Activated CD8-positive, alpha-beta memory T cell treated with anti-CD3 and anti-CD28 coated beads, Interleukin-2, amount 10 ng/mL, durations not matched to agents 7 days and 5 days (primary cell): ENCODE data around the gene IRF5. TPM values are rescaled to one million over a fixed set of nuclear protein-coding genes. Genes with fewer than 3 reads are reported as not detected.
"Not testable (repeated sequence)": the region's sequence is repeated elsewhere in the genome, so short reads cannot be mapped to it uniquely, and the experiment has no call there.

ENCODE experiments used
- ATAC-seq: fragments of 150-1000 bp; cut with Tn5 transposase; one replicate; pipeline ENCODE4 v1.10.0; 2021; ENCODE audit warnings: moderate library complexity
- CTCF ChIA-PET: fragments of 350-600 bp; sonication (Branson Sonifier 250); formaldehyde crosslinking; loops from one replicate; lab custom pipeline; 2021; ENCODE audit warnings: antibody characterized with exemption; lab: Charles Lee
- DNase-seq: peaks from one replicate; pipeline ENCODE4 v3.0.0-alpha.2; 2020
- H3K27ac Mint-ChIP-seq: one replicate; pipeline ENCODE4 v1.8.0; 2021; ENCODE audit warnings: mild to moderate bottlenecking, mixed read lengths
- H3K27me3 Mint-ChIP-seq: one replicate; pipeline ENCODE4 v1.8.0; 2021; ENCODE audit warnings: mixed read lengths
- H3K36me3 Mint-ChIP-seq: one replicate; pipeline ENCODE4 v1.8.0; 2021; ENCODE audit warnings: mild to moderate bottlenecking, mixed read lengths
- H3K4me1 Mint-ChIP-seq: one replicate; pipeline ENCODE4 v1.8.0; 2021; ENCODE audit warnings: mixed read lengths
- H3K4me3 Mint-ChIP-seq: one replicate; pipeline ENCODE4 v1.8.0; 2021; ENCODE audit warnings: mild to moderate bottlenecking, moderate library complexity, mixed read lengths
- H3K9me3 Mint-ChIP-seq: one replicate; pipeline ENCODE4 v1.8.0; 2022; ENCODE audit warnings: low read depth, mixed read lengths
- total RNA-seq, 2 experiments: library from RNA; stranded (reverse); gene quantifications; one replicate each; pipeline ENCODE4 v1.2.3, GENCODE V29; 2021

Gene IRF5
- total RNA-seq, 2 experiments from 2014 or later = 16.5 to 17.7 TPM

- CTCF ChIA-PET = interaction anchor here (0.7 to 1.9 kb wide), 5 partner anchors 9 to 223 kb away, joined by 3 to 7 read pairs (median 3); no protein-coding TSS in a partner anchor
- ATAC-seq (peak; percentile 50), DNase-seq (peak; percentile 66)
- H3K27ac Mint-ChIP-seq = peak overlapping the region; percentile 86
- no peaks in the 10 kb centered on the region for H3K9me3 Mint-ChIP-seq
- peaks cover 15% of the 10 kb centered on the region for H3K27me3 Mint-ChIP-seq
- peaks cover 34% of the 10 kb centered on the region for H3K4me1 Mint-ChIP-seq
- peak overlapping the region; percentile 84 for H3K4me3 Mint-ChIP-seq
- H3K36me3 Mint-ChIP-seq = no peaks in the 10 kb centered on the region
Observed at GRCh38 chr7:128940494-128941322, 3.0 kb downstream of the IRF5 start.

DNA sequence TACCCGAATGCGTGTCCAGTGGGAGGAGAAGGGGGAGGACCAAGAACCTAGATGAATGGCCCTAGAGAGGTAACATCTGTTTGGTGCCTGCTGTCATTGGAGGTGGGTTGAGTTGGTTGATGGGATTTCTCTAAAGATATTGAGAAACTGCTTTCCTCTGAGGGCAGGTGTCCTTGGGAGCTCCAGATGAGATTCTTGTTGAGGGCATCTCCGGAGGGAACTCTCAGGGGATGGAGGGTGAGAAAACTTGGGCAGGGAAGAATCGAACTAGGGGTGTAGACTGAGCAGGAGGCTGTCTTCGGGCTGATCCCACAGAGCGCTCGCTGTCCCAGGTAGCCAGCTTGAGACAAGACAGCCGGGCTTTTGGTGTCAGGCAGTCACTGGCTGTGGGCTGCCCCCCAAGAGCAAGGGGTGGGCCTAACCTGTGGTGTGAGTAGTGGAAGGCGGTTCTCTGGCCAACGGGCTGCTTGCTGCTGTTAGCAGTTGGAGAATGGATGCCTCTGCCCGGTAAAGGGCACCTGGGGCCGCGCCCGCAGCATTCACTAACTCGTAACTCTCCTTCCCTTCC is 3.7 kb downstream of the IRF5 start:
- peaks cover 34% of the 10 kb centered on the region for H3K4me1 Mint-ChIP-seq
- CTCF ChIA-PET = interaction anchor here (0.7 to 1.1 kb wide), 3 partner anchors 8 to 222 kb away, joined by 3 read pairs; no protein-coding TSS in a partner anchor
- H3K27ac Mint-ChIP-seq = peak overlapping the region; percentile 86
- peaks cover 13% of the 10 kb centered on the region for H3K27me3 Mint-ChIP-seq
- no peaks in the 10 kb centered on the region for H3K36me3 Mint-ChIP-seq
- DNase-seq = no peak
- no peak for ATAC-seq
- H3K9me3 Mint-ChIP-seq = no peaks in the 10 kb centered on the region
- peak overlapping the region; percentile 84 for H3K4me3 Mint-ChIP-seq

DNA sequence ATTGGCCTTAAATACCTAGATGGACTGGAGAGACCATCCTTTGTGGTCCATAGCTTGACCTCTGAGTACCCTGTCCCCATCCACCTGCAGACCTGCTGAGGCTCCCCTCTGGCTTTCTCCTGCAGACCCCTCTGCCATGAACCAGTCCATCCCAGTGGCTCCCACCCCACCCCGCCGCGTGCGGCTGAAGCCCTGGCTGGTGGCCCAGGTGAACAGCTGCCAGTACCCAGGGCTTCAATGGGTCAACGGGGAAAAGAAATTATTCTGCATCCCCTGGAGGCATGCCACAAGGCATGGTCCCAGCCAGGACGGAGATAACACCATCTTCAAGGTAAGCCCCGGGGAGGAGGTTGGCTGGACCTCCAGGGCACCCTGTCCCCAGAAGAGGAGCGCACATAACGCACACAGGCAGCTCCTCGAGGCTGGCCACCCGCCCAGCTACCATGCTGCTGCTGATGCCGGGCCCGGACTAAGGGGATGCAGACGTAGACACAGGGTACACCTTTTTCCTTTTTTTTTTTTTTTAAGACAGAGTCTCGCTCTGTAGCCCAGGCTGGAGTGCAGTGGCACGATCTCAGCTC is 4.3 kb downstream of the IRF5 start:
- no peak overlapping the region for H3K27ac Mint-ChIP-seq
- H3K9me3 Mint-ChIP-seq = no peaks in the 10 kb centered on the region
- CTCF ChIA-PET = no interaction called here
- H3K27me3 Mint-ChIP-seq = peaks cover 9% of the 10 kb centered on the region
- ATAC-seq (no peak), DNase-seq (no peak)
- H3K36me3 Mint-ChIP-seq = no peaks in the 10 kb centered on the region
- H3K4me3 Mint-ChIP-seq = no peak overlapping the region
- peaks cover 31% of the 10 kb centered on the region for H3K4me1 Mint-ChIP-seq

GRCh38 chr7:128943251-128943650 is 5.5 kb downstream of the IRF5 start:
- DNase-seq, ATAC-seq: not testable (repeated sequence)

DNA sequence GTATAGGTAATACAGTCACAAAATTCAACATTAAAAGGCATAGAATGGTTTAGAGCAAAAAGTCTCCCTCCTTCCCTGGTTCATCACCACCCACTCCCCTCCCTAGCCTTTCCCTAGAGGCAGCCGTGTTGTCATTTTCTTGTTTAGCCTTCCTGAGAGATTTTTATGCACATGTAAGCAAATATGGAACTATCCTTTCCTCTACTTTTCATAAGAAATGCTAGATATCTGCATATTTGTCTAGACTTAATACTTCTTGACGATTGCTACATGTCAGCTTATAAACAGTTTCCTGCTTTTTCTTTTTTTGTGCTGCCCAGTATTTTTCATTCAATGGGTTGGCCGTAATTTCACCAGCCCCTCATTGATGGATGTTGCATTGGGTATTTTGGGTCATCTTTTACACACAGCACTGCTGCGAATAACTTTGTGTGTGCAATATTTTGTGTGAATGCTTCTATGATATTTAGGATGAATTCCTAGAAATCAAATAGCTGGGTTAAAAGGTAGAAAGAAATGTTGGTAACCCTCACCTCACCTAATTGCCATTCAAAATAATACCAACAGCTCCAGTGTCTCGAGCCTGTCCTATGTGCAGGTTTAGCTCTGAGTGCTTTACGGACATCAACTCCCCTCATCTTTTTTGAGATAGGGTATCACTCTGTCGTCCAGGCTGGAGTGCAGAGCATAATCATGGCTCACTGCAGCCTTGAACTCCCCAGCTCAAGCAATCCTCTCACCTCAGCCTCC is 6.9 kb downstream of the IRF5 start:
- ATAC-seq (no peak), DNase-seq (no peak)
- H3K4me1 Mint-ChIP-seq = peaks cover 19% of the 10 kb centered on the region
- H3K27ac Mint-ChIP-seq = no peak overlapping the region
- H3K27me3 Mint-ChIP-seq = no peaks in the 10 kb centered on the region
- no peaks in the 10 kb centered on the region for H3K36me3 Mint-ChIP-seq
- H3K9me3 Mint-ChIP-seq = no peaks in the 10 kb centered on the region
- no peak overlapping the region for H3K4me3 Mint-ChIP-seq
- CTCF ChIA-PET = interaction anchor here (0.7 kb wide), 2 partner anchors 61 to 274 kb away, joined by 3 read pairs; no protein-coding TSS in a partner anchor

More at GRCh38 chr7:128943251-128943650, 5.5 kb downstream of the IRF5 start:
- not testable (repeated sequence) for H3K9me3 Mint-ChIP-seq, H3K36me3 Mint-ChIP-seq, H3K27ac Mint-ChIP-seq, H3K4me3 Mint-ChIP-seq, H3K27me3 Mint-ChIP-seq
- peaks cover 26% of the 10 kb centered on the region for H3K4me1 Mint-ChIP-seq
- CTCF ChIA-PET = interaction anchor here (0.7 kb wide), 1 partner anchor 148 kb away, joined by 3 read pairs; no protein-coding TSS in a partner anchor

DNA sequence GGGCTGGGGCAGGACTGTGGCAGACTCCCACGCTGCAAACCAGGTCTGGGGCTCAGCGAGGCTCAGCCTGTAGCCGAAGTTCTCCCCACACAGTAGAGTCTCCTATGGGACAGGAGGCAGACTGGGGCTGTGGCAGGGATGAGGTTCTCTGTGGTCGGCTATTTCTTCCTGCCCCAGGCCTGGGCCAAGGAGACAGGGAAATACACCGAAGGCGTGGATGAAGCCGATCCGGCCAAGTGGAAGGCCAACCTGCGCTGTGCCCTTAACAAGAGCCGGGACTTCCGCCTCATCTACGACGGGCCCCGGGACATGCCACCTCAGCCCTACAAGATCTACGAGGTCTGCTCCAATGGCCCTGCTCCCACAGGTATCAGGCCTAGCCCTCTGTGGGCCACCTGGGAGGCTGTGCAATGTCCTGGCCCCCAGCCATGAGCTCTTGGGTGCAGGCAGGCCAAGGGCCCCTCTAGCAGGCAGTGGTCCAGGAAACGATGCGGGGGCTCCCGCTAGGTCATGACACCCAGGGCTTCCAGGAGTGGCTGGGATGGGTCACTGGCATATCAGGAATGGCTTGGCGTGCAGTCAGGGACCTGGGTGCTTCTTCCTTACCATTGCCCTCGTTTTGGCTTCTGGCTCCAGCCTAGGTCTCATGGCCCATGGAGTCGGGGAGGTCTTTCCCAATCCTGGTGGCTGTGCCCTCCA is 8.1 kb downstream of the IRF5 start:
- CTCF ChIA-PET = interaction anchor here (0.9 to 1.2 kb wide), 2 partner anchors 11 to 61 kb away, joined by 3 read pairs; no protein-coding TSS in a partner anchor
- DNase-seq (no peak), ATAC-seq (no peak)
- Mint-ChIP-seq H3K27me3 (no peaks in the 10 kb centered on the region), H3K9me3 (no peaks in the 10 kb centered on the region), H3K4me1 (peaks cover 8% of the 10 kb centered on the region), H3K27ac (no peak overlapping the region), H3K36me3 (peaks cover 2% of the 10 kb centered on the region), H3K4me3 (no peak overlapping the region)

DNA sequence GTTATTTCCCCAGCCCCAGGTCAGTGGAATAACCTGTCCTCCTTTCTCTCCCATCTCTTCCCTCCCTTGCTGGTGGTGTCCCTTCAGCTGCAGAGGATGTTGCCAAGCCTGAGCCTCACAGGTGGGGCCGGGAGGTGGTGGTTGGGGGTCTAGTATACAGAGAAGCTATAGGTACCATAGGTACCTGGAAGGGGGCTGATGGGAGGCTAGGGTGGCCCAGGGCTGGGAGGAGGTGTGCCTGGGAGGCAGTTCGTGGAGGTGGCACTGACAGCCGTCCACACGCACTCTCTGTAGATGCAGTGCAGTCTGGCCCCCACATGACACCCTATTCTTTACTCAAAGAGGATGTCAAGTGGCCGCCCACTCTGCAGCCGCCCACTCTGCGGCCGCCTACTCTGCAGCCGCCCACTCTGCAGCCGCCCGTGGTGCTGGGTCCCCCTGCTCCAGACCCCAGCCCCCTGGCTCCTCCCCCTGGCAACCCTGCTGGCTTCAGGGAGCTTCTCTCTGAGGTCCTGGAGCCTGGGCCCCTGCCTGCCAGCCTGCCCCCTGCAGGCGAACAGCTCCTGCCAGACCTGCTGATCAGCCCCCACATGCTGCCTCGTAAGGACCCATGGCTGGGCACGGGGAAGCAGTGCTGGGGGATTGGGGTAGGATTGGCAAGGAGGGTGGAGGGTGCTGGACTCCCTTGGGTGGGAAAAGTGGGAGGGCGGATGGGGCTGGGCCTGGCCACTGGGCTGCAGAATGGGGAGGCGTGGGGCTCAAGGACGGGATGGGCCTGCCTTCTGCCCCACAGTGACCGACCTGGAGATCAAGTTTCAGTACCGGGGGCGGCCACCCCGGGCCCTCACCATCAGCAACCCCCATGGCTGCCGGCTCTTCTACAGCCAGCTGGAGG is 9.5 kb downstream of the IRF5 start:
- no peak for DNase-seq
- ATAC-seq = no peak
- Mint-ChIP-seq H3K9me3 (no peaks in the 10 kb centered on the region), H3K27ac (no peak overlapping the region), H3K4me1 (no peaks in the 10 kb centered on the region), H3K27me3 (no peaks in the 10 kb centered on the region), H3K4me3 (no peak overlapping the region), H3K36me3 (peaks cover 5% of the 10 kb centered on the region)
- CTCF ChIA-PET = interaction anchor here (0.6 to 2.5 kb wide), 11 partner anchors 9 to 144 kb away, joined by 3 to 6 read pairs (median 3); partner anchors contain the start of gene IRF5

DNA sequence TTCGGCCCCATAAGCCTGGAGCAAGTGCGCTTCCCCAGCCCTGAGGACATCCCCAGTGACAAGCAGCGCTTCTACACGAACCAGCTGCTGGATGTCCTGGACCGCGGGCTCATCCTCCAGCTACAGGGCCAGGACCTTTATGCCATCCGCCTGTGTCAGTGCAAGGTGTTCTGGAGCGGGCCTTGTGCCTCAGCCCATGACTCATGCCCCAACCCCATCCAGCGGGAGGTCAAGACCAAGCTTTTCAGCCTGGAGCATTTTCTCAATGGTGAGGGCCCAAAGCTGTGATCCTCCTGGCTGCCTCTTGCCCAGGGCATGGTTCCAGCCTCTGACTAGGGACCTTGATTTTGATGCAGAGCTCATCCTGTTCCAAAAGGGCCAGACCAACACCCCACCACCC is 10.1 kb downstream of the IRF5 start:
- Mint-ChIP-seq H3K9me3 (no peaks in the 10 kb centered on the region), H3K27ac (no peak overlapping the region), H3K36me3 (peaks cover 9% of the 10 kb centered on the region), H3K4me3 (no peak overlapping the region), H3K4me1 (peaks cover 1% of the 10 kb centered on the region), H3K27me3 (no peaks in the 10 kb centered on the region)
- DNase-seq = no peak
- no peak for ATAC-seq
- CTCF ChIA-PET = interaction anchor here (0.7 to 2.5 kb wide), 8 partner anchors 10 to 144 kb away, joined by 3 to 6 read pairs (median 4); partner anchors contain the start of gene IRF5

DNA sequence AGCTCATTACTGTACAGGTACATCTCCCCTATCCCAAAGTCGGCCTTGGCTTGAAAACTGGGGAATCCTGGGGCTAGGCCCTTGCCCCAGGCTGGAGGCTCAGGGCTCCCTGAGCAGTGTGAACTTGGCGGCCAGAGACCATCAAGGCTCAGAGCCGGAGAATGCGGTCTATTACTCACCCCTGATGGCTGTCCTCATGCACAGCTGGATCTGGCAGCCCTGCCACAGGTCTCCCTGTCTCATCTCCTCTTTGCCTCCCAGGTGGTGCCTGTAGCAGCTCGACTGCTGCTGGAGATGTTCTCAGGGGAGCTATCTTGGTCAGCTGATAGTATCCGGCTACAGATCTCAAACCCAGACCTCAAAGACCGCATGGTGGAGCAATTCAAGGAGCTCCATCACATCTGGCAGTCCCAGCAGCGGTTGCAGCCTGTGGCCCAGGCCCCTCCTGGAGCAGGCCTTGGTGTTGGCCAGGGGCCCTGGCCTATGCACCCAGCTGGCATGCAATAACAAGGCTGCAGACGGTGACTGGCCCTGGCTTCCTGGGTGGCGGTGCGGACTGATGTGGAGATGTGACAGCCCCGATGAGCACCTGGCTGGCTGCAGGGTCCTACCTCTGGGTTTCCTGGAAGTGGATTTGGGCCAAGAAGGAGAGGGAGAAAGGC is 10.7 kb downstream of the IRF5 start:
- Mint-ChIP-seq H3K27me3 (no peaks in the 10 kb centered on the region), H3K27ac (no peak overlapping the region), H3K36me3 (peaks cover 12% of the 10 kb centered on the region), H3K4me3 (no peak overlapping the region), H3K9me3 (no peaks in the 10 kb centered on the region), H3K4me1 (peaks cover 1% of the 10 kb centered on the region)
- no peak for DNase-seq
- no peak for ATAC-seq
- CTCF ChIA-PET = interaction anchor here (0.7 to 2.5 kb wide), 6 partner anchors 10 to 143 kb away, joined by 3 to 6 read pairs (median 4); partner anchors contain the start of gene IRF5

DNA sequence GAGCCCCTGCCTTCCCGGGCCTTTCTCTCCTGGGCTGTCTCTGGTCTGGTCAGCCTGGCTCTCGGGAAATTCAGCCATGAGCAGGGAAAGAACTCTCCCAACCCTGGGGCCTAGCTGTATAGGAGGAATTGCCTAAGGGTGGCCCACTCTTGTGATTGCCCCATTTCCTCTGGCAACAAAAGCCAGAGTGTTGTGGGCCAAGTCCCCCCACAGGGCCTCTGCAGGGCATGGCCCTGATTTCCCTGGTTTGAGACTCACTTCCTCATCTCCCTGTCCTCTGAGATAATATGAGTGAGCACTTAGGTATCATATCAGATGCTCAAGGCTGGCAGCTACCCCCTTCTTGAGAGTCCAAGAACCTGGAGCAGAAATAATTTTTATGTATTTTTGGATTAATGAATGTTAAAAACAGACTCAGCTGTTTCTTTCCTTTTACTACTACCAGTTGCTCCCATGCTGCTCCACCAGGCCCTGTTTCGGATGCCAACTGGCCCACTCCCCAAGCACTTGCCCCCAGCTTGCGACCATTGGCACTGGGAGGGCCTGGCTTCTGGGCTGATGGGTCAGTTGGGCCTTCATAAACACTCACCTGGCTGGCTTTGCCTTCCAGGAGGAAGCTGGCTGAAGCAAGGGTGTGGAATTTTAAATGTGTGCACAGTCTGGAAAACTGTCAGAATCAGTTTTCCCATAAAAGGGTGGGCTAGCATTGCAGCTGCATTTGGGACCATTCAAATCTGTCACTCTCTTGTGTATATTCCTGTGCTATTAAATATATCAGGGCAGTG is 11.4 kb downstream of the IRF5 start:
- H3K4me3 Mint-ChIP-seq = no peak overlapping the region
- DNase-seq (no peak), ATAC-seq (no peak)
- no peaks in the 10 kb centered on the region for H3K27me3 Mint-ChIP-seq
- no peaks in the 10 kb centered on the region for H3K9me3 Mint-ChIP-seq
- H3K36me3 Mint-ChIP-seq = peaks cover 18% of the 10 kb centered on the region
- peaks cover 1% of the 10 kb centered on the region for H3K4me1 Mint-ChIP-seq
- no peak overlapping the region for H3K27ac Mint-ChIP-seq
- CTCF ChIA-PET = interaction anchor here (1.0 to 2.5 kb wide), 4 partner anchors 8 to 142 kb away, joined by 3 to 6 read pairs (median 4); no protein-coding TSS in a partner anchor
